Measurements from ENCODE around the gene PTGIR.

Gene PTGIR

DNA sequence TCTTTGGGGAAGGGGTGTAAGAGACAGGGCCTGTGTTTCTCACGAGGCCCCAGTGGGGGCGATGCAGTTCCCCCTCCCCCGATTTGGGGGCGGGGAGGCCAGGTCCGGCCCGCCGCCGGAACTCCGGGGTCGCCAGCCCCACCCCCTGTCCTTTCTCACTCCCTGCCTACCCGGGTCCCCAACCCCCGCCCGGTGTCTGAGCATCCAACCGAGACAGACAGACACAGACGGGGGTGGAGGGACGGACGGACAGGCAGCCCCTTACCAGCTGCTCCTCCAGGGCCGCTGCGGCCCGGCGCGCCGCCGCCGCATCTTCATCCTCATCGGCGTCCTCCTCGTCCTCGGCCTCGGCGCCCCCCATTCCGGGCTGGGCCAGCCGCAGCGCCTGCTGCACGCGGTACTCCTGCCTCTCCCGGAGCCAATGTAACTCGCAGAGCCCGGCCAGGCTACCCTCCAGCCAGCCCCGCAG, 35.7 kb upstream of the PTGIR start:
- TF ChIP-seq CTCF (IDR thresholded peaks at IDR 0.05; ENCODE audit: low read depth, low read length), result no peak
- DNase-seq (ENCODE audit: extremely low read depth, low read depth), result no peak

- DNase-seq (ENCODE audit: extremely low read depth, low read depth), result no peak
- TF ChIP-seq CTCF (IDR thresholded peaks at IDR 0.05; ENCODE audit: low read depth, low read length), result no peak
Observed at GRCh38 chr19:46660008-46660517, 35.2 kb upstream of the PTGIR start.

DNA sequence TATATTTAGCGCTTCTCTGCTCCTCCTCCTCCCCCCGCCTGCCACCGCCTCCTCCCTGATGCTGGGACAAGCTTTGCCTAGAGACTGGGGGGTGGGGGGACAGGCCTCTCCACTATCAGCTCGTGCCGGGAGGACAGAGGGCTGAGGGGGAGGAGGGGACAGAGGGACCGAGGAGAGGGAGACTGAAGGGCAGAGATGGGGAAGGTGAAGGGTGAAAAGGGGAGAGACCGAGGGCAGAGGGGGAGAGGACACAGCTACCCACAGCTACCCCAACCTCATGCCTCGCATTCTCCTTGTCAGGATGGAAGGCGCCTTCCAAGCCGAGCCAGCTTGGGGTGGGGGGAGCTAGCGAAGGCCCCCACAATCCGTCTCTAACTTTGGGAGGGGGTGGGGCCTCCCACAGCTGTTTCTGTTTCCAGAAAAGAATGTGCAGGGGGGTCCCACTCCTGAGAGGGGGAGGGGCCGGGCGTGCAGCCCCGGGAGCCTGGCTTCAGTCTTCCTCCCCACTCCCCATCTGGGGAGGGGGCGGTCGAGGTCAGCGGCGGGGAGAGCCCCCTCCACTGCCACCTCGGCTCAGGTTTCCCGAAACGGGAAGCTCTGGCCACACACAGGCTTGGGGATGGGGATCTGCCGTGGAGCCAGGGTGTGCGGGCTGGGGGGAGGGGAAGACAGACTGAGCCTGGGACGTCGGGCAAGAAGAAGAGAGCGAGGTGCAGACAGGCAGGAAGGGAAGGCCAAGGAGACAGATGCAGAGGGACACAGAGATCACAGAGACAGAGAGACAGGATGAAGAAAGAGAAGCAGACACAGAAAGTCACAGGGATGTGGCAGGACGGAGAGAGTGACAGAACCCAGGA, 34.5 kb upstream of the PTGIR start:
- no peak for TF ChIP-seq CTCF (IDR thresholded peaks at IDR 0.05; ENCODE audit: low read depth, low read length)
- no peak for DNase-seq (ENCODE audit: extremely low read depth, low read depth)

DNA sequence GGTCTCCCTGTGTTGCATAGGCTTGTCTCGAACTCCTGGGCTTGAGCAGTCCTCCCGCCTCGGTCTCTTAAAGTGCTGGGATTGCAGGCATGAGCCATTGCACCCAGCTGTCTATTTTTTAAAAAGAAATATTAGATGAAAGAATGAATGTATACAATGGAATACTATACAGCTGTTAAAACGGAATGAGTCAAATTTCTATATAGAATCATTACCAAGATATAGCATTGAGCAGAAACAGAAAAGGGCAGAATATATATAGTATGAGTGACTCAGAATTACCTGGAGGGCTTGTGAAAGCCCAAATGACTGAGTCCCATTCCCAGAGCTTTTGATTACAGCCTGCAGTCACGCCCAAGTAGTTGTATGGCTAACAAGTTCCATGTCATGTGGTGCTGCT, 31.7 kb upstream of the PTGIR start:
- no peak for DNase-seq (ENCODE audit: extremely low read depth, low read depth)
- no peak for TF ChIP-seq CTCF (IDR thresholded peaks at IDR 0.05; ENCODE audit: low read depth, low read length)

GRCh38 chr19:46654621-46655152, 29.8 kb upstream of the PTGIR start:
- no peak for DNase-seq (ENCODE audit: extremely low read depth, low read depth)
- TF ChIP-seq CTCF (IDR thresholded peaks at IDR 0.05; ENCODE audit: low read depth, low read length), result no peak

DNA sequence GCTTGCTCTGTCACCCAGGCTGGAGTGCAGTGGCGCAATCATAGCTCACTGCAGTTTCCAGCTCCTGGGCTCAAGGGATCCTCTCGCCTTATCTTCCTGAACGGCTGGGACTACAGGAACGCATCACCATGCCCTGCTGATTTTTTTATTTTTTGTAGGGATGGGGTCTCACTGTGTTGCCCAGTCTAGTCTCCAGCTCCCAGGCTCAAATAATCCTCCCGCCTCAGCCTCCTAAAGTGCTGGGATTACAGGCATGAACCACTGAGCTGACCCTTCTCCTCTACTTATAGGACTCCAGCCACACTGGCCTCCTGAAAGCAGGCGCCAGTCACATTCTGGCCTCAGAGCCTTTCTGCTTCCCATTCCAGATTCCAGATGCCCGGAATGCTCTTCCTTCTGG, 25.6 kb upstream of the PTGIR start:
- TF ChIP-seq CTCF (IDR thresholded peaks at IDR 0.05; ENCODE audit: low read depth, low read length), result no peak
- no peak for DNase-seq (ENCODE audit: extremely low read depth, low read depth)

Measured in AG09319 (cell line).